ENCODE data around the gene GDPD4. TPM values are rescaled to one million over a fixed set of nuclear protein-coding genes. Genes with fewer than 3 reads are reported as not detected.

GDPD4 gene
- total RNA-seq, 1 donor from 2014 or later: not detected

- peaks cover 12% of the 10 kb centered on the region for H3K36me3 Mint-ChIP-seq (ENCODE audit: low read depth, unreplicated experiment)
- DNase-seq (ENCODE audit: low spot score): no peak
- H3K9me3 Mint-ChIP-seq (ENCODE audit: unreplicated experiment): no peaks in the 10 kb centered on the region
- peaks cover 11% of the 10 kb centered on the region for H3K27me3 Mint-ChIP-seq (ENCODE audit: unreplicated experiment)
- H3K4me1 Mint-ChIP-seq (ENCODE audit: unreplicated experiment): peaks cover 8% of the 10 kb centered on the region
- no peak for TF ChIP-seq CTCF (IDR thresholded peaks at IDR 0.05; ENCODE audit: unreplicated experiment)
- no peak overlapping the region for H3K27ac Mint-ChIP-seq (ENCODE audit: unreplicated experiment)
- no peak overlapping the region for H3K4me3 Mint-ChIP-seq (ENCODE audit: unreplicated experiment)
Observed at GRCh38 chr11:77204754-77205466, 96.6 kb downstream of the GDPD4 start.

- H3K4me1 Mint-ChIP-seq (ENCODE audit: unreplicated experiment): peaks cover 9% of the 10 kb centered on the region
- H3K4me3 Mint-ChIP-seq (ENCODE audit: unreplicated experiment): no peak overlapping the region
- TF ChIP-seq CTCF (IDR thresholded peaks at IDR 0.05; ENCODE audit: unreplicated experiment): no peak
- H3K9me3 Mint-ChIP-seq (ENCODE audit: unreplicated experiment): no peaks in the 10 kb centered on the region
- no peak for DNase-seq (ENCODE audit: low spot score)
- H3K27me3 Mint-ChIP-seq (ENCODE audit: unreplicated experiment): peaks cover 12% of the 10 kb centered on the region
- peaks cover 10% of the 10 kb centered on the region for H3K36me3 Mint-ChIP-seq (ENCODE audit: low read depth, unreplicated experiment)
- no peak overlapping the region for H3K27ac Mint-ChIP-seq (ENCODE audit: unreplicated experiment)
Observed at GRCh38 chr11:77203901-77204753, 97.4 kb downstream of the GDPD4 start.

GRCh38 chr11:77202941-77203900 is 98.3 kb downstream of the GDPD4 start:
- H3K9me3 Mint-ChIP-seq (ENCODE audit: unreplicated experiment): no peaks in the 10 kb centered on the region
- DNase-seq (ENCODE audit: low spot score): no peak
- H3K4me1 Mint-ChIP-seq (ENCODE audit: unreplicated experiment): peaks cover 16% of the 10 kb centered on the region
- peaks cover 13% of the 10 kb centered on the region for H3K27me3 Mint-ChIP-seq (ENCODE audit: unreplicated experiment)
- no peak overlapping the region for H3K4me3 Mint-ChIP-seq (ENCODE audit: unreplicated experiment)
- TF ChIP-seq CTCF (IDR thresholded peaks at IDR 0.05; ENCODE audit: unreplicated experiment): no peak
- H3K36me3 Mint-ChIP-seq (ENCODE audit: low read depth, unreplicated experiment): peaks cover 15% of the 10 kb centered on the region
- no peak overlapping the region for H3K27ac Mint-ChIP-seq (ENCODE audit: unreplicated experiment)

GRCh38 chr11:77201991-77202841 is 99.3 kb downstream of the GDPD4 start:
- TF ChIP-seq CTCF (IDR thresholded peaks at IDR 0.05; ENCODE audit: unreplicated experiment): no peak
- DNase-seq (ENCODE audit: low spot score): no peak
- Mint-ChIP-seq H3K4me1 (ENCODE audit: unreplicated experiment) (peaks cover 16% of the 10 kb centered on the region), H3K9me3 (ENCODE audit: unreplicated experiment) (no peaks in the 10 kb centered on the region), H3K4me3 (ENCODE audit: unreplicated experiment) (no peak overlapping the region), H3K36me3 (ENCODE audit: low read depth, unreplicated experiment) (peaks cover 15% of the 10 kb centered on the region), H3K27me3 (ENCODE audit: unreplicated experiment) (peaks cover 13% of the 10 kb centered on the region), H3K27ac (ENCODE audit: unreplicated experiment) (no peak overlapping the region)
